Measurements from ENCODE around the gene B3GNT5.

GRCh38 chr3:183233966-183234365, 19.1 kb upstream of the B3GNT5 start:
- TF ChIP-seq JUNB (IDR thresholded peaks at IDR 0.05; ENCODE audit: unreplicated experiment) (no peak), CTCF (conservative IDR thresholded peaks at IDR 0.05; ENCODE audit: low read depth in 2 of 2) (no peak), EZH2 (IDR thresholded peaks at IDR 0.05; ENCODE audit: low read depth, unreplicated experiment) (no peak), EZH2phosphoT487 (IDR thresholded peaks at IDR 0.05; ENCODE audit: unreplicated experiment) (no peak), REST (IDR thresholded peaks at IDR 0.05; ENCODE audit: unreplicated experiment) (no peak), CREB1 (CRISPR knock-in tag; IDR thresholded peaks at IDR 0.05; ENCODE audit: low read depth) (no peak), POLR2AphosphoS5 (IDR thresholded peaks at IDR 0.05; ENCODE audit: low read depth) (no peak), ZNF331 (CRISPR knock-in tag; IDR thresholded peaks at IDR 0.05; ENCODE audit: low read depth) (no peak), ETS1 (IDR thresholded peaks at IDR 0.05) (no peak), ZNF114 (CRISPR knock-in tag; IDR thresholded peaks at IDR 0.05) (no peak), STAT1 (IDR thresholded peaks at IDR 0.05; ENCODE audit: unreplicated experiment) (no peak), NANOG (IDR thresholded peaks at IDR 0.05; ENCODE audit: borderline replicate concordance) (no peak)
